OCI-LY1 (cell line): ENCODE measurements around the gene ACER3.

Source experiments
- CTCF ChIP-seq: fragments of 200-600 bp; sonication (generic), shearing (Covaris generic); IDR thresholded peaks from 2 replicates; pipeline ENCODE4 v1.5.1; 2017; ENCODE audit warnings: mild to moderate bottlenecking, antibody characterized with exemption, low read length, moderate library complexity, mixed read lengths
- EZH2 ChIP-seq: fragments of 200-600 bp; sonication (generic), shearing (Covaris generic); IDR thresholded peaks from 2 replicates; pipeline ENCODE4 v1.8.0; 2017; ENCODE audit warnings: borderline replicate concordance, mixed run types, mild to moderate bottlenecking, antibody characterized with exemption, low read length, moderate library complexity, mixed read lengths

GRCh38 chr11:76856571-76856970 is 4.1 kb upstream of the ACER3 start:
- TF ChIP-seq CTCF (no peak), EZH2 (no peak)
